Liver (tissue), 9 donors: ENCODE results near the gene STRA6. TPM values are rescaled to one million over a fixed set of nuclear protein-coding genes. Genes with fewer than 3 reads are reported as not detected.

Experiments used
- DNase-seq: peaks from one replicate; pipeline ENCODE4 v3.0.0-alpha.2; 2017; ENCODE audit warnings: low spot score
- H3K27ac ChIP-seq, 2 donors: one replicate each; pipeline ENCODE4 v1.7.0; 2013; ENCODE audit warnings: inconsistent platforms in 2 of 2, low read length in 2 of 2, control low read depth in 1 of 2, low read depth in 1 of 2, mild to moderate bottlenecking in 1 of 2
- H3K27me3 ChIP-seq, 4 donors: one replicate each; pipeline versions ENCODE4 v1.6.1 to v1.7.0; 2013; ENCODE audit warnings: low read length in 3 of 4, inconsistent platforms in 1 of 4, mild to moderate bottlenecking in 1 of 4, moderate library complexity in 1 of 4; ENCODE audit not compliant: control insufficient read depth in 4 of 4, insufficient read depth in 4 of 4
- H3K36me3 ChIP-seq, 4 donors: one replicate each; pipeline versions ENCODE4 v1.6.1 to v1.7.0; 2013; ENCODE audit warnings: low read length in 3 of 4, mild to moderate bottlenecking in 3 of 4, low read depth in 1 of 4, moderate library complexity in 1 of 4; ENCODE audit not compliant: control insufficient read depth in 4 of 4, insufficient read depth in 3 of 4
- H3K4me1 ChIP-seq, 4 donors: one replicate each; pipeline versions ENCODE4 v1.6.1 to v1.7.0; 2013; ENCODE audit warnings: low read length in 3 of 4, mild to moderate bottlenecking in 3 of 4, moderate library complexity in 1 of 4; ENCODE audit not compliant: control insufficient read depth in 4 of 4, insufficient read depth in 4 of 4
- H3K4me3 ChIP-seq, 3 donors: one replicate each; pipeline versions ENCODE4 v1.6.1 to v1.7.0; 2013; ENCODE audit warnings: low read length in 3 of 3, control low read depth in 1 of 3, low read depth in 1 of 3, mild to moderate bottlenecking in 1 of 3
- H3K9ac ChIP-seq, 2 donors: one replicate each; pipeline ENCODE4 v1.7.0; 2013; ENCODE audit warnings: low read length in 2 of 2, mild to moderate bottlenecking in 2 of 2, moderate library complexity in 2 of 2, control low read depth in 1 of 2, low read depth in 1 of 2
- H3K9me3 ChIP-seq, 4 donors: one replicate each; pipeline versions ENCODE4 v1.6.1 to v1.7.0; 2013; ENCODE audit warnings: low read length in 3 of 4; ENCODE audit not compliant: control insufficient read depth in 4 of 4
- EGR1 ChIP-seq, 2 donors: IDR thresholded peaks; 2 replicates each; pipeline ENCODE4 v1.6.1; 2016 to 2018; ENCODE audit warnings: antibody characterized with exemption in 2 of 2, low read depth in 2 of 2
- FOXA1 ChIP-seq: IDR thresholded peaks from 2 replicates; pipeline ENCODE4 v1.6.1; 2016; ENCODE audit warnings: antibody characterized with exemption
- FOXA2 ChIP-seq: IDR thresholded peaks from 2 replicates; pipeline ENCODE4 v1.6.1; 2016; ENCODE audit warnings: antibody characterized with exemption
- GABPA ChIP-seq, 2 donors: IDR thresholded peaks in 1 of 2; conservative IDR thresholded peaks in 1 of 2; 2 replicates each; pipeline ENCODE4 v1.6.1; 2016; ENCODE audit warnings: antibody characterized with exemption in 2 of 2, mild to moderate bottlenecking in 1 of 2, moderate library complexity in 1 of 2
- HNF4G ChIP-seq: IDR thresholded peaks from 2 replicates; pipeline ENCODE4 v1.6.1; 2016; ENCODE audit warnings: antibody characterized with exemption
- JUND ChIP-seq, 2 donors: IDR thresholded peaks; 2 replicates each; pipeline ENCODE4 v1.6.1; 2016; ENCODE audit warnings: antibody characterized with exemption in 2 of 2
- MAX ChIP-seq: IDR thresholded peaks from 2 replicates; pipeline ENCODE4 v1.6.1; 2016; ENCODE audit warnings: antibody characterized with exemption
- NR2F2 ChIP-seq: IDR thresholded peaks from 2 replicates; pipeline ENCODE4 v1.6.1; 2016; ENCODE audit warnings: antibody characterized with exemption
- RAD21 ChIP-seq, 2 donors: IDR thresholded peaks; 2 replicates each; pipeline ENCODE4 v1.6.1; 2016; ENCODE audit warnings: antibody characterized with exemption in 2 of 2, mild to moderate bottlenecking in 2 of 2
- RXRA ChIP-seq, 2 donors: IDR thresholded peaks; 2 replicates each; pipeline ENCODE4 v1.6.1; 2017 to 2018; ENCODE audit warnings: antibody characterized with exemption in 2 of 2, mild to moderate bottlenecking in 1 of 2
- SP1 ChIP-seq: IDR thresholded peaks from 2 replicates; pipeline ENCODE4 v1.6.1; 2018; ENCODE audit warnings: antibody characterized with exemption, mild to moderate bottlenecking
- TAF1 ChIP-seq: conservative IDR thresholded peaks from 2 replicates; pipeline ENCODE4 v1.6.1; 2016; ENCODE audit warnings: antibody characterized with exemption, mild to moderate bottlenecking
- YY1 ChIP-seq: IDR thresholded peaks from 2 replicates; pipeline ENCODE4 v1.6.1; 2016; ENCODE audit warnings: antibody characterized with exemption, mild to moderate bottlenecking
- ZBTB33 ChIP-seq: IDR thresholded peaks from 2 replicates; pipeline ENCODE4 v1.6.1; 2016; ENCODE audit warnings: antibody characterized with exemption
- WGBS: extraction: QIAGEN DNeasy Blood & Tissue Kit; methylation state at CpG from one replicate; pipeline ENCODE4 v1.1.7; 2013; 5-methylcytosine and 5-hydroxymethylcytosine counted together
- polyA plus RNA-seq, 2 donors: library from polyadenylated mRNA; stranded (reverse) in 1 of 2; unstranded in 1 of 2; fragments of 200-250 nt in 1 of 2; fragments of >200 nt in 1 of 2; fragmentation: Nextera tagmentation in 1 of 2; extraction: Ambion mirVana in 1 of 2; gene quantifications; one replicate each; pipeline versions ENCODE4 v1.2.1 to v1.2.3, GENCODE V29; 2013 to 2015
- total RNA-seq, 2 donors: library from RNA; depleted of rRNA; stranded (reverse); fragments of >200 nt; gene quantifications; one replicate each; pipeline ENCODE4 v1.2.3, GENCODE V29; 2014
- TF ChIP-seq, protein P1 (sequence below): fragments of 150-350 bp; IDR thresholded peaks from 2 replicates; pipeline ENCODE4 v1.5.1; 2017; ENCODE audit warnings: improper control_type of control experiment, low read depth, low read length; ENCODE audit not compliant: missing input control
- donor health status: healthy.
- donor health status: healthy.
- donor health status: healthy.
- donor health status: healthy.
- donor health status: healthy.

The STRA6 gene
- total and polyA plus RNA-seq, 4 donors: 3.1 TPM; not detected in 3

- Histone ChIP-seq H3K9ac (no peak overlapping the region), H3K27me3 (peaks cover 0 to 7% (median 2%) of the 10 kb centered on the region in 4 donors), H3K4me3 (no peak overlapping the region), H3K4me1 (no peaks in the 10 kb centered on the region), H3K9me3 (no peaks in the 10 kb centered on the region), H3K27ac (no peak overlapping the region), H3K36me3 (no peaks in the 10 kb centered on the region)
- TF ChIP-seq, protein P1, sequence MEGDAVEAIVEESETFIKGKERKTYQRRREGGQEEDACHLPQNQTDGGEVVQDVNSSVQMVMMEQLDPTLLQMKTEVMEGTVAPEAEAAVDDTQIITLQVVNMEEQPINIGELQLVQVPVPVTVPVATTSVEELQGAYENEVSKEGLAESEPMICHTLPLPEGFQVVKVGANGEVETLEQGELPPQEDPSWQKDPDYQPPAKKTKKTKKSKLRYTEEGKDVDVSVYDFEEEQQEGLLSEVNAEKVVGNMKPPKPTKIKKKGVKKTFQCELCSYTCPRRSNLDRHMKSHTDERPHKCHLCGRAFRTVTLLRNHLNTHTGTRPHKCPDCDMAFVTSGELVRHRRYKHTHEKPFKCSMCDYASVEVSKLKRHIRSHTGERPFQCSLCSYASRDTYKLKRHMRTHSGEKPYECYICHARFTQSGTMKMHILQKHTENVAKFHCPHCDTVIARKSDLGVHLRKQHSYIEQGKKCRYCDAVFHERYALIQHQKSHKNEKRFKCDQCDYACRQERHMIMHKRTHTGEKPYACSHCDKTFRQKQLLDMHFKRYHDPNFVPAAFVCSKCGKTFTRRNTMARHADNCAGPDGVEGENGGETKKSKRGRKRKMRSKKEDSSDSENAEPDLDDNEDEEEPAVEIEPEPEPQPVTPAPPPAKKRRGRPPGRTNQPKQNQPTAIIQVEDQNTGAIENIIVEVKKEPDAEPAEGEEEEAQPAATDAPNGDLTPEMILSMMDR: no peak
- no peak for TF ChIP-seq EGR1 (IDR thresholded peaks at IDR 0.05; ENCODE audit: low read depth in 2 of 2)
- no peak for TF ChIP-seq RAD21 (IDR thresholded peaks at IDR 0.05)
- no peak for TF ChIP-seq YY1
- TF ChIP-seq FOXA2: no peak
- TF ChIP-seq MAX: no peak
- no peak for TF ChIP-seq GABPA (IDR thresholded peaks at IDR 0.05 in 1 of 2, conservative IDR thresholded peaks at IDR 0.05 in 1 of 2)
- TF ChIP-seq FOXA1: no peak
- TF ChIP-seq SP1: no peak
- TF ChIP-seq ZBTB33: no peak
- no peak for TF ChIP-seq RXRA (IDR thresholded peaks at IDR 0.05)
- no peak for TF ChIP-seq HNF4G
- no peak for TF ChIP-seq NR2F2
- TF ChIP-seq JUND (IDR thresholded peaks at IDR 0.05): no peak
- no peak for DNase-seq
- 77% methylated on average over 5 of the region's 5 CpGs for WGBS
Observed at GRCh38 chr15:74225928-74226327, 23.3 kb upstream of the STRA6 start.

DNA sequence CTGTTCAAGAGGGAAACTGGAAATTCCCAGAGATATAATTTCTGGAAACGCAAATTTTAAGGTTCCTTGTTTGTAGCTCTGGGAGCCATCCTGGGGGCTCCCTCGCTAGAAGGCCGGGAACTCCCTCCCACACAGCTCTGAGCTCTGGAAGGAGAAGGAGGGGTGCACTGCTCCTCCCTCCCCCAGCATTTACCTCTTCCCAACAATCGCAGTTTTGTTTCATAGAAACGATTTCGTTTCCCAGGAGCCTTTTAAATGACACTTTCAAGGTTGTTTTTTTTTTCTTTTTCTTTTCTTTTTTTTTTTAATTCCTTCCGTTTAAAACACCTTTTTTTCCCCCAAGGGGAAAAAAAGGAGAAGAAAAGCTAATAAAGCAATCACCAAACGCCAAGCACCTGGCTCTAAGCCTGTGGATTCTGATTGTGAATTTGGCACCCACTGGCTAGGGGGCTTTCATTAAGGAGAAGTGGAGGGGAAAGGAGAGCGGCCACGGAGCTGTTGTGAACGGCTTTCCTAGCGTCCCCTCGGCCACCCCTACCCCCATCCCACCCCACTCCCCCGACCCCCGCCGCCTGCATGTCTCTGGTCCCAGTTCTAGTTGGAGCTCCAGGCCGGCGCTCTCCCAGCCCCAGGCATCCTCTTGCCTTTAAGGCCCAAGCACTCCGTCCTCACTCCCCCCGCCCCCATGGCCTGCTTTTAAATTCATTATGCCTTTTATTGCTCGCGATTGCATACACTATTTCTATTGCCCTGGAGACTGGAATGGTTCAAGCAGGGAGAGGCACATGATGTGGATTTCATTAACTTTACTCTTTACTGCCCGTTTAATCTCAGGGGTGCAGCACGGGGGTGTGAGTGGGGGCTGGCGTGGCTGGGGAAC is 19.9 kb upstream of the STRA6 start:
- Histone ChIP-seq H3K4me3 (no peak overlapping the region), H3K9ac (no peak overlapping the region), H3K36me3 (no peaks in the 10 kb centered on the region), H3K27ac (no peak overlapping the region), H3K27me3 (peaks cover 0 to 7% (median 2%) of the 10 kb centered on the region in 4 donors), H3K9me3 (no peaks in the 10 kb centered on the region), H3K4me1 (no peaks in the 10 kb centered on the region)
- TF ChIP-seq HNF4G (no peak), RAD21 (IDR thresholded peaks at IDR 0.05) (no peak), TAF1 (no peak), MAX (no peak), YY1 (no peak), FOXA2 (no peak)
- WGBS: 31% methylated on average over 25 of the region's 25 CpGs
- DNase-seq: no peak
